ENCODE results near the gene PCLO. TPM values are rescaled to one million over a fixed set of nuclear protein-coding genes. Genes with fewer than 3 reads are reported as not detected.

PCLO gene
- total and polyA plus RNA-seq, 4 donors: 0.04 to 1.1 (median 0.48) TPM

DNA sequence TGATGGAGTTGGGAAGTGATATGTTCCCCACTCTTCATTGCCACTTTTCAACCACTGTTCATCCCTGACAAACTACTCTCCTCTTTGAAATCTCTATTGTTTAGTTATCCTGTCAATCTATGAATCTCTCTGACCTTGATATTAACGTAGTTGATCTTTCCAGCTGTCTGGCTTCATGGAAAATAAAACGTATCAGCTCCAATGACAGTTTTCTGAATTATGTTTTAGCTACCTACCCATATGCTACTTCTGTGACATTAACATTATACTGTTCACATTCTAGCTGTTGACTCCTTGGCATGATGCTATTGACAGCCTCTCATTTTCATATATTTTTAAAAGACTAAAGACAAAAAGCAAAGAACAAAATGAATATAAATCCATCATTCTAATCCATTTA lies 53.3 kb downstream of the PCLO start (continued):
- TF ChIP-seq RAD21 (IDR thresholded peaks at IDR 0.05) (no peak), NR2F2 (IDR thresholded peaks at IDR 0.05) (no peak)

DNA sequence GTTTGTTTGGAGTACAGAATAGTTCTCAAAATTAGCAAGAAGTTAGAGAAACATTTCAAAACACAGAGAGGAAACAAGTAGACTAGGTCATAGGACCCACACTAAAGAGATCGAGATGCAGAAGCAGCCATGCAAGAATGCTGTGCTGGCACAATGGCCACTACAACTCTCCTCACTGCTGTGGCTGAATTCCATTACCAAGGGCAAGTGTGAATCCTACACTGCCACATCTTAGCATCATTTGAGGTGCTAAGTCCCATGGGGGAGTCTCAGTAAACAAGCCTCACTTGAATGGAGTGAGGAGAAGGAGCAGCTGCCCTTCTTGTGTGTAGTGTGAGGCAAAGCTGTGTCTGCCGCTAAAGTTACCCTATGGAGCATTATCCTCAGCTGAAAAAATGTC lies 56.7 kb downstream of the PCLO start:
- H3K4me1 ChIP-seq (ENCODE audit: control insufficient read depth in 4 of 4, insufficient read depth in 4 of 4, low read length in 3 of 4): no peaks in the 10 kb centered on the region
- no peaks in the 10 kb centered on the region for H3K9me3 ChIP-seq (ENCODE audit: control insufficient read depth in 4 of 4, low read length in 3 of 4)
- no peak for TF ChIP-seq TAF1 (conservative IDR thresholded peaks at IDR 0.05)
- TF ChIP-seq, protein P1, sequence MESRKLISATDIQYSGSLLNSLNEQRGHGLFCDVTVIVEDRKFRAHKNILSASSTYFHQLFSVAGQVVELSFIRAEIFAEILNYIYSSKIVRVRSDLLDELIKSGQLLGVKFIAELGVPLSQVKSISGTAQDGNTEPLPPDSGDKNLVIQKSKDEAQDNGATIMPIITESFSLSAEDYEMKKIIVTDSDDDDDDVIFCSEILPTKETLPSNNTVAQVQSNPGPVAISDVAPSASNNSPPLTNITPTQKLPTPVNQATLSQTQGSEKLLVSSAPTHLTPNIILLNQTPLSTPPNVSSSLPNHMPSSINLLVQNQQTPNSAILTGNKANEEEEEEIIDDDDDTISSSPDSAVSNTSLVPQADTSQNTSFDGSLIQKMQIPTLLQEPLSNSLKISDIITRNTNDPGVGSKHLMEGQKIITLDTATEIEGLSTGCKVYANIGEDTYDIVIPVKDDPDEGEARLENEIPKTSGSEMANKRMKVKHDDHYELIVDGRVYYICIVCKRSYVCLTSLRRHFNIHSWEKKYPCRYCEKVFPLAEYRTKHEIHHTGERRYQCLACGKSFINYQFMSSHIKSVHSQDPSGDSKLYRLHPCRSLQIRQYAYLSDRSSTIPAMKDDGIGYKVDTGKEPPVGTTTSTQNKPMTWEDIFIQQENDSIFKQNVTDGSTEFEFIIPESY (IDR thresholded peaks at IDR 0.05): no peak
- no peak for TF ChIP-seq SP1 (IDR thresholded peaks at IDR 0.05)
- no peak for TF ChIP-seq HNF4G (IDR thresholded peaks at IDR 0.05)
- TF ChIP-seq RAD21 (IDR thresholded peaks at IDR 0.05): no peak
- H3K27me3 ChIP-seq (ENCODE audit: control insufficient read depth in 4 of 4, insufficient read depth in 4 of 4, low read length in 3 of 4): no peaks in the 10 kb centered on the region
- H3K27ac ChIP-seq (ENCODE audit: low read depth in 1 of 2, low read length in 2 of 2): no peak overlapping the region
- no peak for DNase-seq (ENCODE audit: low spot score)
- WGBS: 67% methylated on average over 2 of the region's 2 CpGs
- no peak overlapping the region for H3K4me3 ChIP-seq (ENCODE audit: low read depth in 1 of 3, low read length in 3 of 3)
- H3K36me3 ChIP-seq (ENCODE audit: control insufficient read depth in 4 of 4, insufficient read depth in 3 of 4, low read depth in 1 of 4, low read length in 3 of 4): no peaks in the 10 kb centered on the region
- H3K9ac ChIP-seq (ENCODE audit: low read depth in 1 of 2, low read length in 2 of 2): no peak overlapping the region

DNA sequence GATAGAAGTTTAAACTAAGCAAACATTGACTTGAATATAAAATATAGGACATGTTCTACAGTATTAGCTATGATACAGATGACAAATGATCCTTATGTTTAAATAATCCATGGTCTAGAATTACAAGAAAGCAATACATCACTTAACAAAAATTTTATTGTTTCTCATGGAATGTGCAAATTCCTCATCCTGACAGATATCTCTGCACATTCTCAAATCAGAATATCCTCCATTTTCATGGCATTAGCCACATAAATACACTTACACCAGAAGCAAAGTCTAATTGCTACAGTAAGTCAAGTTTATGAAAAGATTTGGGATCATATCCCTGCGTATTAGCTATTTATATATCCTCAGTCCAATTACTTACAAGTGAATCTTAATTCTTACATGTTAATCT lies 57.6 kb downstream of the PCLO start:
- 75% methylated on average over 1 of the region's 1 CpG for WGBS
- H3K4me3 ChIP-seq (ENCODE audit: low read depth in 1 of 3, low read length in 3 of 3): no peak overlapping the region
- H3K9ac ChIP-seq (ENCODE audit: low read depth in 1 of 2, low read length in 2 of 2): no peak overlapping the region
- TF ChIP-seq RXRA (IDR thresholded peaks at IDR 0.05) (no peak), FOXA1 (IDR thresholded peaks at IDR 0.05) (no peak), HNF4A (conservative IDR thresholded peaks at IDR 0.05) (no peak), NR2F2 (IDR thresholded peaks at IDR 0.05) (no peak), RAD21 (IDR thresholded peaks at IDR 0.05) (no peak), SP1 (IDR thresholded peaks at IDR 0.05) (no peak), FOXA2 (IDR thresholded peaks at IDR 0.05) (no peak), JUND (IDR thresholded peaks at IDR 0.05) (no peak), HNF4G (IDR thresholded peaks at IDR 0.05) (no peak), EGR1 (IDR thresholded peaks at IDR 0.05; ENCODE audit: low read depth in 2 of 2) (no peak), GABPA (IDR thresholded peaks at IDR 0.05 in 1 of 2, conservative IDR thresholded peaks at IDR 0.05 in 1 of 2) (no peak), TAF1 (conservative IDR thresholded peaks at IDR 0.05) (no peak), YY1 (IDR thresholded peaks at IDR 0.05) (no peak)
- TF ChIP-seq, protein P2, sequence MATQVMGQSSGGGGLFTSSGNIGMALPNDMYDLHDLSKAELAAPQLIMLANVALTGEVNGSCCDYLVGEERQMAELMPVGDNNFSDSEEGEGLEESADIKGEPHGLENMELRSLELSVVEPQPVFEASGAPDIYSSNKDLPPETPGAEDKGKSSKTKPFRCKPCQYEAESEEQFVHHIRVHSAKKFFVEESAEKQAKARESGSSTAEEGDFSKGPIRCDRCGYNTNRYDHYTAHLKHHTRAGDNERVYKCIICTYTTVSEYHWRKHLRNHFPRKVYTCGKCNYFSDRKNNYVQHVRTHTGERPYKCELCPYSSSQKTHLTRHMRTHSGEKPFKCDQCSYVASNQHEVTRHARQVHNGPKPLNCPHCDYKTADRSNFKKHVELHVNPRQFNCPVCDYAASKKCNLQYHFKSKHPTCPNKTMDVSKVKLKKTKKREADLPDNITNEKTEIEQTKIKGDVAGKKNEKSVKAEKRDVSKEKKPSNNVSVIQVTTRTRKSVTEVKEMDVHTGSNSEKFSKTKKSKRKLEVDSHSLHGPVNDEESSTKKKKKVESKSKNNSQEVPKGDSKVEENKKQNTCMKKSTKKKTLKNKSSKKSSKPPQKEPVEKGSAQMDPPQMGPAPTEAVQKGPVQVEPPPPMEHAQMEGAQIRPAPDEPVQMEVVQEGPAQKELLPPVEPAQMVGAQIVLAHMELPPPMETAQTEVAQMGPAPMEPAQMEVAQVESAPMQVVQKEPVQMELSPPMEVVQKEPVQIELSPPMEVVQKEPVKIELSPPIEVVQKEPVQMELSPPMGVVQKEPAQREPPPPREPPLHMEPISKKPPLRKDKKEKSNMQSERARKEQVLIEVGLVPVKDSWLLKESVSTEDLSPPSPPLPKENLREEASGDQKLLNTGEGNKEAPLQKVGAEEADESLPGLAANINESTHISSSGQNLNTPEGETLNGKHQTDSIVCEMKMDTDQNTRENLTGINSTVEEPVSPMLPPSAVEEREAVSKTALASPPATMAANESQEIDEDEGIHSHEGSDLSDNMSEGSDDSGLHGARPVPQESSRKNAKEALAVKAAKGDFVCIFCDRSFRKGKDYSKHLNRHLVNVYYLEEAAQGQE (IDR thresholded peaks at IDR 0.05): no peak
- TF ChIP-seq, protein P3, sequence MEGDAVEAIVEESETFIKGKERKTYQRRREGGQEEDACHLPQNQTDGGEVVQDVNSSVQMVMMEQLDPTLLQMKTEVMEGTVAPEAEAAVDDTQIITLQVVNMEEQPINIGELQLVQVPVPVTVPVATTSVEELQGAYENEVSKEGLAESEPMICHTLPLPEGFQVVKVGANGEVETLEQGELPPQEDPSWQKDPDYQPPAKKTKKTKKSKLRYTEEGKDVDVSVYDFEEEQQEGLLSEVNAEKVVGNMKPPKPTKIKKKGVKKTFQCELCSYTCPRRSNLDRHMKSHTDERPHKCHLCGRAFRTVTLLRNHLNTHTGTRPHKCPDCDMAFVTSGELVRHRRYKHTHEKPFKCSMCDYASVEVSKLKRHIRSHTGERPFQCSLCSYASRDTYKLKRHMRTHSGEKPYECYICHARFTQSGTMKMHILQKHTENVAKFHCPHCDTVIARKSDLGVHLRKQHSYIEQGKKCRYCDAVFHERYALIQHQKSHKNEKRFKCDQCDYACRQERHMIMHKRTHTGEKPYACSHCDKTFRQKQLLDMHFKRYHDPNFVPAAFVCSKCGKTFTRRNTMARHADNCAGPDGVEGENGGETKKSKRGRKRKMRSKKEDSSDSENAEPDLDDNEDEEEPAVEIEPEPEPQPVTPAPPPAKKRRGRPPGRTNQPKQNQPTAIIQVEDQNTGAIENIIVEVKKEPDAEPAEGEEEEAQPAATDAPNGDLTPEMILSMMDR (IDR thresholded peaks at IDR 0.05; ENCODE audit: low read depth, low read length, missing input control): no peak
- TF ChIP-seq, protein P1 (IDR thresholded peaks at IDR 0.05): no peak
- TF ChIP-seq, protein P4, sequence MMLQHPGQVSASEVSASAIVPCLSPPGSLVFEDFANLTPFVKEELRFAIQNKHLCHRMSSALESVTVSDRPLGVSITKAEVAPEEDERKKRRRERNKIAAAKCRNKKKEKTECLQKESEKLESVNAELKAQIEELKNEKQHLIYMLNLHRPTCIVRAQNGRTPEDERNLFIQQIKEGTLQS (IDR thresholded peaks at IDR 0.05): no peak
- TF ChIP-seq, protein P5, sequence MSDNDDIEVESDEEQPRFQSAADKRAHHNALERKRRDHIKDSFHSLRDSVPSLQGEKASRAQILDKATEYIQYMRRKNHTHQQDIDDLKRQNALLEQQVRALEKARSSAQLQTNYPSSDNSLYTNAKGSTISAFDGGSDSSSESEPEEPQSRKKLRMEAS (IDR thresholded peaks at IDR 0.05): no peak
- H3K36me3 ChIP-seq (ENCODE audit: control insufficient read depth in 4 of 4, insufficient read depth in 3 of 4, low read depth in 1 of 4, low read length in 3 of 4): no peaks in the 10 kb centered on the region
- H3K27me3 ChIP-seq (ENCODE audit: control insufficient read depth in 4 of 4, insufficient read depth in 4 of 4, low read length in 3 of 4): no peaks in the 10 kb centered on the region
- H3K9me3 ChIP-seq (ENCODE audit: control insufficient read depth in 4 of 4, low read length in 3 of 4): no peaks in the 10 kb centered on the region
- DNase-seq (ENCODE audit: low spot score): no peak
- H3K27ac ChIP-seq (ENCODE audit: low read depth in 1 of 2, low read length in 2 of 2): no peak overlapping the region
- no peaks in the 10 kb centered on the region for H3K4me1 ChIP-seq (ENCODE audit: control insufficient read depth in 4 of 4, insufficient read depth in 4 of 4, low read length in 3 of 4)

Data from liver (tissue), 9 donors.